Thyroid gland (tissue), 4 donors: ENCODE results near the gene SPEF2.

Experiments
- POLR2A ChIP-seq, 2 donors: fragments of 450-650 bp; IDR thresholded peaks; one replicate each; pipeline ENCODE4 v1.6.1; 2017; ENCODE audit warnings: antibody characterized with exemption in 2 of 2, mild to moderate bottlenecking in 2 of 2, moderate library complexity in 1 of 2
- TF ChIP-seq, protein P1 (sequence below), 6 experiments: fragments of 200-600 bp in 3 of 6; fragments of 450-650 bp in 3 of 6; sonication (generic) in 3 of 6; IDR thresholded peaks; one replicate each; pipeline ENCODE4 v1.5.1; 2016 to 2019; ENCODE audit warnings: antibody characterized with exemption in 6 of 6, mild to moderate bottlenecking in 2 of 6, inconsistent platforms in 1 of 6, moderate library complexity in 1 of 6

DNA sequence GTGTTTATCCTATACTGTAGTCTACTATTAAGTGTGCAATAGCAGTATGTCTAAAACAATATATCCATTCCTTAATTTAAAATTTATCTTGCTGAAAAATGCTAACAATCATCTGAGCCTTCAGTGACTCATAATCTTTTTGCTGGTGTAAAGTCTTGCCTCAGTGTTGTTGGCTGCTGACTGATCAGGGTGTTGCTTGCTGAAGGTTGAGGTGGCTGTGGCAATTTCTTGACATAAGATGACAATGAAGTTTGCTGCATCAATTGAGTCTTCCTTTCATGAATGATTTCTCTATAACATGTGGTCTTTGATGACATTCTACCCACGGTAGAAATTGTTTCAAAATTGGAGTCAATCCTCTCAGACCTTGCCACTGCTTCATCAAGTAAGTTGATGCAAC, 24.3 kb upstream of the SPEF2 start:
- TF ChIP-seq, protein P1, sequence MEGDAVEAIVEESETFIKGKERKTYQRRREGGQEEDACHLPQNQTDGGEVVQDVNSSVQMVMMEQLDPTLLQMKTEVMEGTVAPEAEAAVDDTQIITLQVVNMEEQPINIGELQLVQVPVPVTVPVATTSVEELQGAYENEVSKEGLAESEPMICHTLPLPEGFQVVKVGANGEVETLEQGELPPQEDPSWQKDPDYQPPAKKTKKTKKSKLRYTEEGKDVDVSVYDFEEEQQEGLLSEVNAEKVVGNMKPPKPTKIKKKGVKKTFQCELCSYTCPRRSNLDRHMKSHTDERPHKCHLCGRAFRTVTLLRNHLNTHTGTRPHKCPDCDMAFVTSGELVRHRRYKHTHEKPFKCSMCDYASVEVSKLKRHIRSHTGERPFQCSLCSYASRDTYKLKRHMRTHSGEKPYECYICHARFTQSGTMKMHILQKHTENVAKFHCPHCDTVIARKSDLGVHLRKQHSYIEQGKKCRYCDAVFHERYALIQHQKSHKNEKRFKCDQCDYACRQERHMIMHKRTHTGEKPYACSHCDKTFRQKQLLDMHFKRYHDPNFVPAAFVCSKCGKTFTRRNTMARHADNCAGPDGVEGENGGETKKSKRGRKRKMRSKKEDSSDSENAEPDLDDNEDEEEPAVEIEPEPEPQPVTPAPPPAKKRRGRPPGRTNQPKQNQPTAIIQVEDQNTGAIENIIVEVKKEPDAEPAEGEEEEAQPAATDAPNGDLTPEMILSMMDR (IDR thresholded peaks at IDR 0.05): no peak
- no peak for TF ChIP-seq POLR2A (IDR thresholded peaks at IDR 0.05)
